H1 (cell line): ENCODE data around the gene CRP.

ENCODE experiments used
- GABPA ChIP-seq: IDR thresholded peaks from 2 replicates; pipeline ENCODE4 v1.6.1; 2011; ENCODE audit warnings: mild to moderate bottlenecking, low read length, moderate library complexity, borderline replicate concordance; ENCODE audit not compliant: insufficient read depth
- RNF2 ChIP-seq: fragments of 200-900, 300-1000 bp; sonication (generic); IDR thresholded peaks from 2 replicates; pipeline ENCODE4 v1.7.1; 2016; ENCODE audit warnings: borderline replicate concordance, low read depth, mild to moderate bottlenecking, antibody characterized with exemption, low read length; ENCODE audit not compliant: poor library complexity, severe bottlenecking; ENCODE audit errors: missing control alignments

DNA sequence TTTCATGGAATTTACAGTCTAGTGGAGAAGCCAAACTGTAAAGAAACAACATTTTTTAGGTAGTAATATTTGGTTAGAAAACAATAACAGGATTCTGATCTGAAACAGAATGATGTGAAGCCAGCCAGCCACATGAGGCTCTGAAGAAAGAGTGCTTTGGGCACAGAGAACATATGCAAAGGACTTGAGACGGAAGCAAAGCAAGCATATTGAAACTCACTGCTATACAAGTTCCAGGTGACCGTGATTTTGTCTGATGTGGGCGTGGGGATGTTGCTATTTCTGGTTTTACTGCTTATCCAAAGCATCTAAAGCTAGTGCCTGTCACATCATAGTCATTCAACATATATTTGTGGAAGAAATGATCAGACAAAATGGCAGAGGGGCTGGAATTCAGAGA, 14.7 kb downstream of the CRP start:
- TF ChIP-seq RNF2 = no peak
- no peak for TF ChIP-seq GABPA
